Subcutaneous adipose tissue (tissue), 4 donors: ENCODE results near the gene TRIM28. TPM values are rescaled to one million over a fixed set of nuclear protein-coding genes. Genes with fewer than 3 reads are reported as not detected.

ENCODE experiments used
- CTCF ChIP-seq: fragments of 450-650 bp; IDR thresholded peaks from one replicate; pipeline ENCODE4 v1.5.1; 2016; ENCODE audit warnings: low read depth, mild to moderate bottlenecking, control low read depth, antibody characterized with exemption, moderate library complexity
- total RNA-seq, 4 donors: library from RNA; depleted of rRNA; stranded (reverse); fragments of >200 nt; gene quantifications; one replicate each; pipeline ENCODE4 v1.1.0, GENCODE V29; 2016

Gene TRIM28
- total RNA-seq, 4 donors from 2014 or later: 87.9 to 163 (median 119) TPM

GRCh38 chr19:58570770-58571574 is 27.1 kb downstream of the TRIM28 start:
- no peak for TF ChIP-seq CTCF

- no peak for TF ChIP-seq CTCF
Observed at GRCh38 chr19:58571575-58571947, 27.7 kb downstream of the TRIM28 start.

GRCh38 chr19:58572026-58572817 is 28.4 kb downstream of the TRIM28 start:
- no peak for TF ChIP-seq CTCF

GRCh38 chr19:58572818-58573657 is 29.2 kb downstream of the TRIM28 start, which contains the start of gene MZF1:
MZF1 (minus strand) TSS chr19:58573335; CDS start chr19:58571389, 1,946 bp downstream.
- TF ChIP-seq CTCF: no peak

GRCh38 chr19:58573658-58574164 is 29.8 kb downstream of the TRIM28 start:
- no peak for TF ChIP-seq CTCF

- no peak for TF ChIP-seq CTCF
Observed at GRCh38 chr19:58575183-58576041, 31.5 kb downstream of the TRIM28 start.
